ENCODE measurements around the gene C1QTNF12. TPM values are rescaled to one million over a fixed set of nuclear protein-coding genes. Genes with fewer than 3 reads are reported as not detected.

The C1QTNF12 gene
- total RNA-seq, 1 experiment from 2014 or later = 0.40 TPM

- peak; percentile 76 for DNase-seq (ENCODE audit: low read depth)
Observed at GRCh38 chr1:1281533-1282321, 35.2 kb upstream of the C1QTNF12 start.

GRCh38 chr1:1280782-1281481 lies 34.4 kb upstream of the C1QTNF12 start:
- no peak for DNase-seq (ENCODE audit: low read depth)

GRCh38 chr1:1279028-1279427 lies 32.5 kb upstream of the C1QTNF12 start:
- DNase-seq (ENCODE audit: low read depth) = no peak

GRCh38 chr1:1278620-1279019 lies 32.1 kb upstream of the C1QTNF12 start:
- DNase-seq (ENCODE audit: low read depth) = no peak

GRCh38 chr1:1275836-1276235 lies 29.3 kb upstream of the C1QTNF12 start:
- no peak for DNase-seq (ENCODE audit: low read depth)

GRCh38 chr1:1274931-1275431 lies 28.5 kb upstream of the C1QTNF12 start:
- DNase-seq (ENCODE audit: low read depth) = no peak

- no peak for DNase-seq (ENCODE audit: low read depth)
Observed at GRCh38 chr1:1274299-1274930, 27.9 kb upstream of the C1QTNF12 start.

- peak; percentile 67 for DNase-seq (ENCODE audit: low read depth)
Observed at GRCh38 chr1:1273512-1274298, 27.2 kb upstream of the C1QTNF12 start, which contains the start of gene UBE2J2. Gene UBE2J2, minus strand, starts transcription at chr1:1273854. Its CDS starts 5,862 bp downstream, at chr1:1267992.

- DNase-seq (ENCODE audit: low read depth) = no peak
Observed at GRCh38 chr1:1273209-1273511, 26.6 kb upstream of the C1QTNF12 start.

GRCh38 chr1:1272341-1273208 lies 26.1 kb upstream of the C1QTNF12 start:
- peak; percentile 39 for DNase-seq (ENCODE audit: low read depth)

- DNase-seq (ENCODE audit: low read depth) = no peak
Observed at GRCh38 chr1:1270813-1271212, 24.3 kb upstream of the C1QTNF12 start.

- no peak for DNase-seq (ENCODE audit: low read depth)
Observed at GRCh38 chr1:1268284-1268682, 21.8 kb upstream of the C1QTNF12 start.

GRCh38 chr1:1267488-1268283 lies 21.2 kb upstream of the C1QTNF12 start:
- no peak for DNase-seq (ENCODE audit: low read depth)

- DNase-seq (ENCODE audit: low read depth) = peak; percentile 89
Observed at GRCh38 chr1:1264868-1265272, 18.3 kb upstream of the C1QTNF12 start.

- no peak for DNase-seq (ENCODE audit: low read depth)
Observed at GRCh38 chr1:1264026-1264425, 17.5 kb upstream of the C1QTNF12 start.

GRCh38 chr1:1262758-1263157 lies 16.2 kb upstream of the C1QTNF12 start:
- DNase-seq (ENCODE audit: low read depth) = no peak

- DNase-seq (ENCODE audit: low read depth) = no peak
Observed at GRCh38 chr1:1262071-1262470, 15.5 kb upstream of the C1QTNF12 start.

GRCh38 chr1:1260843-1261560 lies 14.5 kb upstream of the C1QTNF12 start:
- DNase-seq (ENCODE audit: low read depth) = no peak
